Germinal center (tissue), 1 donor: ENCODE measurements around the gene DSCAM.

Source experiments
- DNase-seq: peaks from one replicate; pipeline ENCODE4 v3.0.0; 2012; ENCODE audit warnings: mixed read lengths, low spot score

DSCAM gene

DNA sequence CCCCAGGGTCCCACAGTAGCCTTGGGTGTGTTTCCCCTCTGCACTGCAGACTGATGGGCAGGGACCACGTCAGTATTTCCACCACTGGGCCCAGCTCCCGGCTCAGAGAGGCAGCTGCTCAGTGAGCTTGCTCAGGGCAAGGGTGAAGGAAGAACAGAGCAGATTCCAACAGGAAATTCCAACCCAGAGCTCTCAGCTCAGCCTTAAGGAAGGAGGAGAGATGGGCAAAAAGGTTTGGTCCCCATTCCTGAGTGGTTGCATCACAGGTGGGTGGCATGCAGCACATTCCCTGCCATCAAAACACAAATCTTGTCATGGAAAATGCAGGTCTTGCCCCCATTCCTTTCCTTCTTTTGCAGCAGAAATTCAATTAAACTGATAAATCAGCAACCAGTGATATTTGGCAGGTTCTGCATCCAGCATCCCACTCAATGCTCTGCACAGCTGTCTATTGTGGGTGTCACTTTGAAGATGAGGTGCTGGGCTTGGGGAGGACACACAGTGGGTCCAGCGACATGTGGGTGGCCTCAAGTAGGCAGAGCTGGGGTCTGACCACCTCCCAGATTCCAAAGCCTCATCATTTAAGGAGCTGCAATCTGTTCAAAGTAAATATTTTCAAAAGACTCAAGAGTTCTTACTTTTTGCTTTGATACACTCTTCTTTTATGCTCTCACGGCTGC is 315.4 kb downstream of the DSCAM start:
- DNase-seq, result no peak

DNA sequence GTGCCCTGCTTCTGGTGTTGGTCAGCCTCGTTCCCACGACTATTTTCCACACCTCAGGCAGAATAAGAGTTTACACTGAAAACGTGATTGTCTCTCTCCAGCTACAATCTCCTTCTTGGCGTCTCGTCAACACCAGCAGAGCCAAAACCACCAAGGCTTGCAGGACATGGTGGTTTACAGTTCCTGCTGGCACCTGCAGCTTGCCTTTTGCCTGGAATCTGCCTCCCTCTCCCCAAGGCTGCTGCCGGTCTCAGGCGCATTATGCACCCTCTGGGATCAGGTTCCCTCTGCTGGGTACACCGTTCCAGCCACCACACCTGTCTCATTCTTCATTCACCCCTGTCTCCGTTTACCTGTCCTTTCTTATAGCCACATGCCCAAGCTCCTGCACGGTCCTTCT is 315.9 kb downstream of the DSCAM start:
- no peak for DNase-seq

DNA sequence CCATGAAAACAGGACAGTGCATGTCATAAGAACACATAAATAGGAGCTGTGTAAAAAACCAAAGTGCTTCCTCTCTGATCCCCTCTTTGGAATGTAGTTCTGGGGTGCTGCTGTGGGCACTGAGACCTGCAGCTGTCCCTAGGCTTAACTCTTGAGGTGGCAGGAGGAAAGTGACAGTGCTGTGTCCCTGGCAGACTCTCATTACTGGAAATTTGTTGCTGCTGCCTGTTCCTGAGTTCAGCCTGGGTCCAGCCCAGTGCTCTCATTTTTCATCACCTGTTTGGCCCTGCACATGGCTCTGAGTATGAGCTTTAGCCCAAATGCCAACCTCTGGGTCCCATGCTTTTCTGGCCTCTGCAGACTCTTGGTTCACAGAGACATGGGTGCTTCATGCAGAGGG is 329.3 kb downstream of the DSCAM start:
- DNase-seq, result no peak

DNA sequence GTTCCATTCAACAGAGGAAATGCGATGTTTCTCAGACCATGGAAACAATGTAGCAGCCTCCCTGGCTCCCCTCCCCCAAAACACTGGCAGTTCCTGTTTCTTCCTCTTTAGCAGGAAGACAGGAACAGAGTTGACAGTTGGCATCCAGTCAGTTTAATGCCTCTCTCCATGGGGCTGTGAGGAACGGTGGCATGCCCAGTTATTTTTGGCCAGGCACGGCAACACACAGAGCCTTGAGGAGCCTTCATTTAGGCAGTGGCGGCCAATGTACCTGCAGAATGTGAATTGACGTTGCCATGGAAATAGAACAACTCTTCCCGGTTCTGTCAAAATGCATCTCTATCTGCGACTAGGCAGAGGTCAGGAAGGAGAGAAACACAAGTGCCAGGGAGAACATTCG is 330.6 kb downstream of the DSCAM start:
- no peak for DNase-seq

DNA sequence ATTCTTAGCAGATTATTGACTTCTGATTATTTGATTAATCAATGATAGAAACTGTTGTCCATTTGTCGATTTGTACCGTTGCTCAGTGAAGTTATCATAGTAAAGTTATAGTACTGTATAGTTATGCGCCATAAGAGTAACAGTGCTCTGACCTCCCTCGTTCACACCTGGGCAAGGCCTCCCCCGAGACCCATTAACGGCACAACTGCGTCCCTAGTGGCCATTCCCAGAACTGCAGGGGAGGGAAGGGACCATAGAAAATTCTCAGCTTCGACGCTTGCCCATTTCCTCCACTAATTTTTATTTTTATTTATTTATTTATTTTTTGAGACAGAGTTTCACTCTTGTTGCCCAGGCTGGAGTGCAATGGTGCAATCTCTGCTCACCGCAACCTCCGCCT is 334.4 kb downstream of the DSCAM start:
- no peak for DNase-seq

DNA sequence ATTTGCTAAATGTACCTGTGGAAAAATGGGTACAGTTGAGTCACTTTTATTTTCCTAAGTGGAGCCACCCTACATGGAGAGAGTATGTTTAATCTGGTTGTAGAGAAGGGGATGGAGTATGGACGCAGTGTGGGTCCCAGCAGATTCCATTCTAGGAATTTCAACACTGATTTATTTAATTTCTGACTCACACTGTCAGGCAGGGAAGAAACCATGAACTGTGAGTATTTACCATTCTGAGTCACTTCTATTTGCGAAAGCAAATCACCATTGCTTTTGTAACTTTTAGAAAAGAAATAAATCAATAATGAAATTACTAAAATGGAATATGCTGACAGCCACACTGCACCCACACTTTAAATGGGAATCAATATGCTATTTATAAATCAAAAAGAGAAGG is 339.0 kb downstream of the DSCAM start:
- DNase-seq, result no peak

DNA sequence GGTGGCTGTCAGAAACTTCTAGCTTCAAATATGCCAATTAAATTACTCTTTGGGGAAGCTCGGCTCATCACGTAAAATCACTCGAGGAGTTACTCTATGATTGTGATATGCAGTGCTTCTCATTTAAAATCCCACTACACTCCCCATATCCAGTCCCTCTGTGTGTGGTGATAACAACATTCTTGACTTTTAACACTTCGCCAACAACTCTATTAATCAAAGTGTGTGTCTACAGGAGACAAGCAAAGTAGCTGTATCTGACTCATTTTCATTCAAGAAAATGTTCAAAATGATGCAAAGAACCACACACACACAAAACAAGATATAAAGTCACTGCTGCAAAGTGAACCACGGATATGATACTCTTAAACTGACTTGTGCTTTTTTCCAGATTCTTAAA is 341.3 kb downstream of the DSCAM start:
- DNase-seq, result no peak

DNA sequence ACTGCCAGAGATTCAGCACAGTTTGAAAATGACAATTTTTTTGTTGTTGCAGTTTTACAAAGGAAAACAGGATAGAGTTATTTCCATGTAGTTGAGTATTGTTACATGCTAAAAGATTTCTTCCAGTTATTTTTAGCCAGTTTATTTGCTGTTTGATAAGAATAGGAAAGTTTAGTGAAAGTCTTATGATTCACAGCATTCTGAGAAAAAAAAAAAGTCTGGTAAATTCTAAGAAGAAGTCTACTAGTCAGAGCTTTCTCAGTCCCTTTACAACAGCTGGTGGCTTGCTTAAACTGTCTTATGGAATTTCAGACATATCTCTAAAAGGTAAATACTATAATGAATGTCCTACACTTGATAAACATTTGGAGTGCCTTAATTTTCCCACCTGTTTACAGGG is 341.7 kb downstream of the DSCAM start:
- DNase-seq, result no peak

DNA sequence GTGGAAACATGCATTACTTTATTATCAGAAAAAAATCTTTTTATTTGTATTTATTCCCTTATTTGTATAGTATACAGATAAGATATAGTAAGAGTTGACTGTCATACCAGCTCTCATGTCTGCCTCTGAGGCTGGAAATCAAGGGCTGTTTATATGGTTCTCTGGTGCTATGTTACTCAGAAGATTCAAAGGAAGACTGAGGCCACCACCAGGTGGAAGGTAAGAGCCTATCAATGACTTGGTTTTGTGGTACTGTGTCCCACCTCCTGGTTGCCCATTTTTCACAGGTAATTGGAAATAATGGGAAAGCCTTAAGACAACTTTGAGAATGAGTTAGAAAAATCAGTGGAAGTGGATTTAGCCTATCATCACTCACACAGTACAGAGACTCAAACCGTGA is 342.1 kb downstream of the DSCAM start:
- no peak for DNase-seq

DNA sequence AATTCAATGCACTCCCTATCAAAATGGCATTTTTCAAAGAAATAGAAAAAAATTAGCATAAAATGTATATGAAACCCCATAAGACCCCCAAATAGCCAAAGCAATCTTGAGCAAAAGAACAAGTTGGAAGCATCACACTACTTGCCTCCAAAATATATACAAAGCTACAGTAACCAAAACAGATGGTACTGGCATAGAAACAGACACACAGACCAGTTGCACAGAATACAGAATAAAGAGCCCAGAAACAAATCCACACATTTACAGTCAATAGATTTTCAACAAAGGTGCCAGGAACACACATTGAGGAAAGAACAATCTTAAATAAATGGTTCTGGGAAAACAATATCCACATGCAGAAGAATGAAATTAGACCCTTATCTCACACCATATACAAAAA is 350.8 kb downstream of the DSCAM start:
- no peak for DNase-seq

DNA sequence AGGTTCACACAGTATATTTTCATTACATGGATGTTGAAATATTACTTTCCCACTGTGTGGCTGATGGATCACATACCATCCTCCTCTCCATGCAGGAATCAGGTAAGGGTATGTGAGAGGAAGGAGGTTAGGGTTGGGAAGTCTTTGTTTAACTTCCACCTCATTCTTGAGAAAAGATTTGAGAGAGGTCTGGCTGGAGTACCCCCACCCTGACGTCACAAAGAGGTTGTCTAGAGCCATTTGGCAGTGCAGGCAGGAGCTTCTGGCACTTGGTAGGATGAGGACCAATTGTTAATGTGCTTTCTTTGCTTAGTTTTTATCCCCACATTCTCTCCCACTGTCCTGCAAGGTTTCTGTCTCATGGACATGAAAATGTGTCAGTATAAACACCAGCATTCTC is 356.6 kb downstream of the DSCAM start:
- no peak for DNase-seq

DNA sequence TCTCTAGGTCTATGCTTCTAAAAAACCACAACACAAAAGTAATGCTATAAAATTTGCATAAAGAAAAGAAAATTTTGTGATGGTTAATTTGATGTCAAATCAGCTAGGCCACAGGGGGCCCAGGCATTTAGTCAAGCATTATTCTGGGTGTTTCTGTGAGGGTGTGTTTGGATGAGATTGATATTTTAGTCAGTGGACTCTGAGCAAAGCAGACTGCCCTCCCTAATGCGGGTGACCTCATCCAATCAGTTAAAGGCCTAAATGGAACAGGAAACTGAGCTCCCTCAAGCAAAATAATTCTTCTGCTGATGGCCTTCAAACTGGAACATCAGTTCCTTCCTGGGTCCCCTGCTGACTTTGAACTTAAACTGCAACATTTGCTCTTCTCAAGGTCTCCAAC is 358.0 kb downstream of the DSCAM start:
- DNase-seq, result no peak

DNA sequence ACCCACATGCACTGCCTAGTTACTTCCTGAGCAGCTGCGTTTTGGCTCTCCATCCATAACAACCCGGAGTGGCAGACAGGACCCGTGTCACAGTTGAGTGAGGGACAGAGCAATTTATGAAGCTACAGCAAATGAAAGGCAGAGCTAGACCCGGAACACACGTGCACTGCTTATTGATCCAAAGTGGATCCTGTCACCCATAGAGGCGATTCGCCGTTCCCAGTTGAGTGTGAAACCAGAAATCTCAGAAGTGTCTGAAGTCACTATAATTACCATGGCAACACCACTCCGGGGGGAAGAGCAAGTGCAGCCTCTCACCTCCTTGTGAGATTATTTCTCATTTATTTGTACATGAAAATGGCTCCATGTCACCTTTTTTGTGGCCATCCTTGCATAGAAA is 365.2 kb downstream of the DSCAM start:
- no peak for DNase-seq

DNA sequence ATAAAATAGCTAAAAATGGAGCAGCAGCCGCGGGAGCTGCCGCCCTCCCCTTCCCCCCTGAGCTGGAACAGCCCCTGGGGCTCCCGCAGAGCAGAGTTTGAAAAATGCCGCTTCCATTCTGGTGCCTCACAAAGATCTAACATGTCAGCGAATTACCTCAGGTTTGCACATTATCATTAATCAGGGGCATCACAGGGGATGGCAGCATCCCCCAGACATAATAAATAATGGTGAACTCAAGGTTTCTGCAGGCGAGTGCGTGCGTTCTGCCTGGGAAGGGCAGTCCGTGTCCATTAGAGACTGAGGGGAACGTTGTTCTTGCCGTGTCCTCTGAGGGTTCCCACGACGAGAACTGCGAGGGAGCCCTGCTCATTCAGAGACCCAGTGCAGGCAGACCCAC is 372.4 kb downstream of the DSCAM start:
- no peak for DNase-seq

DNA sequence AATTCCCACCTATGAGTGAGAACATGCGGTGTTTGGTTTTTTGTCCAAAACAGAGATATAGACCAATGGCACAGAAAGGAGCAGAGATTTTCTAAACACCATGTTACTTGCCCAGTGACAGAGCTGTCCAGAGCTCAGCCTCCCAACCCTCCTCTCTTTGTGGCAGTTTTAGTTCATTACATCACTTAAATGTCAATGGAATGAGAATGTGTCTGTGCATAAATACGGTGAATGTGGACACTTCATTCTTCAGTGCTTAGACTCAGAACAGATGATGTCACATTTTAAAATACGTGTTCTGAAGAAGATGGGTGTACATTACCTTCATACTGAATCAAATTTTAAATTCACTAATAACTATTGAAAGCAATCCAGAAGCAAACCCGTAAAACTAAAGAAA is 374.9 kb downstream of the DSCAM start:
- no peak for DNase-seq

DNA sequence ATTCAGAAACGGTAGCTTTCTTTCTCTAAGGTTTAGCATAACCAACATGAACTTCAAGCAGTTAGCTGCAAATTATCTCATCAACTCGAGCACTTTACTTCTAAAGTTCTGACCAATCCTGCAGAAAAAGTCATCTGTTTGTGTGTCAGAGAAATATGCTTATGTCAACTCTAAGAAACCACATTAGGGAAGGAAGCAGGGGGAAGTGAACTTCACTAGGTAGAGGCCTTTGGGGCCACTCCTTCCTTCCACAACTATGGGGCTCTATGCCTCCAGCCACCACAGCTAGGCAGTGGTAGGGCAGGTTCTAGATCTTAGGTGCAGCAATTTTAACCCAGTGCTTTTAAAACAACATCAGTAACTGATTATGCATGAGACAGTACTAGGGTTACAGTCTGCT is 375.9 kb downstream of the DSCAM start:
- no peak for DNase-seq

DNA sequence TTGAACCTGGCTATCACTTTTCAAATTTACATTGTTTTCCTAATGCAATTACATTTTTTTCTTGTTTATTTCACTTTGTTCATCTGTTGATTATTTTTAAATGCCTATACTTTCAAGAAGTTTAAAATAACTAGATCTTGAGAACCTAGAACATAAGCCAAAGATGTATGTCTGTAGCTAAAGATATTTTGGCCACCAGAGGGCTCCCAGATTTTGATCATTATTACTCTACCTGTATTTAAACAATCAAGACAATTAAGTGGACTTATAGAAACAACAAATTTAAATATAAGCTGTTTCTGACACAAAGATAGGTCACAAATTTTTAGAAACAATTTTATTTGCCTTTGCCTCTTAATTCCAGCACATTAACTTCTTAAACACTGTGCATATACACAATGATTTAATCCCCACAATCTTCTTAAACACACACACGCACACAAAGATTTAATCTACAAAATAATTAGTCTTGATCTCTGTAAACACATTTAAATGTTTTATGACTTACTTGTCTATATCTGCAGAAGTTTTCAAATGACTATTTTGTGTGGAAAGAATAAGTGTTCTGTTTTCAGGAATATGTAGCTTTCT is 380.0 kb downstream of the DSCAM start:
- no peak for DNase-seq

DNA sequence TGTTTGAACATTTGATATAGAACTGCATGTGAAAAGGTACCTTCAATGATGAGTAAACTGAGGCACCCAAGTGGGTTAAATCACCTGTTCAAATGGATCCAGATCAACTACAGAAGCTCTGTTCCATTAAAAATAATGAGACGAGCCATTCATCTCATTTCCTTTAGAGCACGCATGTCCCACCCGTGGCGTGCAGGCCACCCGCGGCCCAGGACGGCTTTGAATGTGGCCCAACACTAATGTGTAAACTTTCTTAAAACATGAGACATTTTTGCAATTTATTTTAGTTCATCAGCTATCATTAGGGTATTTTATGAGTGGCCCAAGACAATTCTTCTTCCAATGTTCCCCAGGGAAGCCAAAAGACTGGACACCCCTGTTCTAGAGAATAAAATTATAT is 381.6 kb downstream of the DSCAM start:
- DNase-seq, result no peak

DNA sequence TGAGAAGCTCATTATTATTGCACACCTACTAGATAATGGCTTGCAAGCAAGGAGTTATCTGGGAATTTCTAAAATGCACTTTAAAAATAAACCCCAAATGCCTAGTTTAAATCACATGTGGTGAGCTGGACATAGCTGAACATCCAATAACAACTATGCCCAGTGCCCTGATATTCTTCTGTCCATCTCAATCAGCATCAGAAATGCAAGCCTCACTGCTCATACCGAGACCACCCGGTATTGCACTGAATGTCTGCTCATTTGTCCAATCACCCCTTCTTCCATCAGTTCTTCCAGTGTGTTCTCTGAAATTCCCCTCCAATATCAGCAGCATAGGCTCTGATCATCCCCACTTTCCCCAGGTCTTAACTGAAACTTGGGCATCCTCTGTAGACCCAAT is 383.8 kb downstream of the DSCAM start:
- no peak for DNase-seq

DNA sequence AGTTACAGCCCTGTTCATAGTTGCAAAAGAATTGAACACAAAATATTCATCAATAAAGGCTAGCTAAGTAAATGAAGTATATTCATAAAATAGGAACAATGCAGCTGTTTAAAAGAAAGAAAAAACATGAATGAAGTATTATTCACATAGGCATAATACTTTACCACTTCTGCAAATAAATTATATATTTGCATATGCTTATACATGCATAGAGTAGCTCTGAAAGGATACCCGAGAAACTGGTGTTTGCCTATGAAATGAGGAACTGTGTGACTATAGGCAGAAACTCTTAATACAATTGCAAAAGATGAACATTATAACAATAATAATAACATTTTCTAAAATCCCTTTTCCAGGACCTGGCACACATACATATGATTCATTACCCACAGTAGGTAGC is 385.9 kb downstream of the DSCAM start:
- no peak for DNase-seq

DNA sequence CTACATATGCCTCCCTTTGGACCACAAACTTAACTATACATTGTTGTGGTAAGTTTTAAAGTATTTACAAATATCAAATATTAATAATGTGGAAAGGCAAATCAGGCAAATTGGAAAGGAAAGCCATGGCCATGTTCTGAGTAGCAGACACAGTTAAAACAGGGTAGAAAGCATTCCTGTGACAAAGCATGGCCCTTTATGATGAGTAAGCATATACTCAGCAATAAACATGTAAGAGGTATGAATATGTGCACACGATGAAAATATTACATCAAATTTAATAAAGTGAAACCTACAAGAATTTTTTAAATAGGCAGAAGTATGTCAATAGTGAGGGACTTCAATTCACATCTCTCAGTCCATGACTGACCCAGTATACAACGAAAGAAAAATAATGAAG is 389.2 kb downstream of the DSCAM start:
- DNase-seq, result no peak

DNA sequence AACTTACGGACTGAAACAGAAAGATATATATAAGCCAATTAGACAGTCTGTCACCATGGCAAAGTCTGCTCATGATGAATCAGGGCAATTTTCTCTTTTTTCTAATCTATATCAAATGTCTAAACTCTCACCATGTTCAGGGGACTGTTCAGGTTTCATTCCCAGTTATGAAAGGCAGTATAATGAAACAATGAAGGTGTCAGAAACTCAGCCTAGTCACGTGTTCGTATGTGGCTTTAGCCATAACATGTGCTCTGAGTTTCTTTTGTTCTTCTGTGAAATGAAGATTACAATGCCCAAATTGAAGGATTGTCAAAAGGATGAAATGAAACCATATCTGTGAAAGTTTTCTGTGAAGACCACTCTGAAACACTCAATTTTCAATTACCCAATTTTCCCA is 392.9 kb downstream of the DSCAM start:
- DNase-seq, result no peak

DNA sequence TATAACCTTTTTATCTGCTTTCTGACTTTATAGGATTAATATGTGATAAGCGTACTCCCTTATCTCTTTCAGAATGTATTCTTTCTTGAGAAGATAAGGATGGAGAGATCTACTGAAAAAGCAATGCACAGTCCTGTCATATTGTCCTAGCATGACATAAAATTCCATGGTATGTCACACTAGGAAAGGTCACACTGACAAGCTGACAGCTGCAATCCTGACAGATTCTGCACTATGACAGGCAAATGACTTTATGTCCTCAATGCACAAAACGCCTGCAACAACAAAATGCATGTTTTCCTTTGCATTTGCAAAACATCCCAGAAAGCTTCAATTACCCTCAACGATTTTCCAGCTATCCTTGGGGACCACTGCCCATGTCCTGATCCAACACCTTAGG is 393.8 kb downstream of the DSCAM start:
- DNase-seq, result no peak

DNA sequence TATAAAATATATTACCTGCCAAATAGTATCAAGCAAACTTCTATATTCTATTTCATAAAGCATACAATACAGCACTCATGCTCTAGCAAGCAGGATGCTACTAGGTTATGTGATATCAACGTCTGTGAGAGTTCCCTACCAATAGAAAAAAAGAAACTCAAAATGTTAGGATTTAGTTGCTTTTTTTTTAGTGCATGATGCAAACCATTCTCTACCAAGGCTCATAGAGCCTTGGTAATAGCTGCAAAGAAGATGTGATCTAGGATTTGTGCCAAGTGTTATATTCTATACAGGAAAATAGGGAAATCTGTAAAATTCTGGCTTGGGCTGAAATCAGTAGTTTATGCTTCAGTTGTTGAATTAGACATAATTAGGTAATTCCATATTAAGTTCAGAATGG is 394.4 kb downstream of the DSCAM start:
- no peak for DNase-seq

DNA sequence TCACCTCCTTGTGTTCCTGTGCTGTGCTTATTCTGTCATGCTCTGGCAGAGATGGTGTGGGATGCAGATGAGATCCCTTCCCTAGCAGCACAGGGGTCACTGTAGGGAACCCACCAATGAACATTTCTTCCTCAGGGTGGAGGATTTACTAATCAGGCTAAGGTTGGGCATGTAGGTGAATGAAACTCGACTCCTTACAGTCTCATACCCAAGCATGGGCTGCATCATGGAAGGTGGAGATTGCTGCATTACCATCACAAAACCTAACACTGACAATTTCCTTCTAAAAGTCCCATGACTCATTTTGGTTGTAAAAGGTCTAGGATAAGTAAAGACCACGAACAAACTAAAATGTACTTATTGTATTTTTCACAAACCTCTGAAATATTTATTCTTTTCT is 399.9 kb downstream of the DSCAM start:
- DNase-seq, result no peak
